ENCODE results near the gene SLC25A2.

The SLC25A2 gene

DNA sequence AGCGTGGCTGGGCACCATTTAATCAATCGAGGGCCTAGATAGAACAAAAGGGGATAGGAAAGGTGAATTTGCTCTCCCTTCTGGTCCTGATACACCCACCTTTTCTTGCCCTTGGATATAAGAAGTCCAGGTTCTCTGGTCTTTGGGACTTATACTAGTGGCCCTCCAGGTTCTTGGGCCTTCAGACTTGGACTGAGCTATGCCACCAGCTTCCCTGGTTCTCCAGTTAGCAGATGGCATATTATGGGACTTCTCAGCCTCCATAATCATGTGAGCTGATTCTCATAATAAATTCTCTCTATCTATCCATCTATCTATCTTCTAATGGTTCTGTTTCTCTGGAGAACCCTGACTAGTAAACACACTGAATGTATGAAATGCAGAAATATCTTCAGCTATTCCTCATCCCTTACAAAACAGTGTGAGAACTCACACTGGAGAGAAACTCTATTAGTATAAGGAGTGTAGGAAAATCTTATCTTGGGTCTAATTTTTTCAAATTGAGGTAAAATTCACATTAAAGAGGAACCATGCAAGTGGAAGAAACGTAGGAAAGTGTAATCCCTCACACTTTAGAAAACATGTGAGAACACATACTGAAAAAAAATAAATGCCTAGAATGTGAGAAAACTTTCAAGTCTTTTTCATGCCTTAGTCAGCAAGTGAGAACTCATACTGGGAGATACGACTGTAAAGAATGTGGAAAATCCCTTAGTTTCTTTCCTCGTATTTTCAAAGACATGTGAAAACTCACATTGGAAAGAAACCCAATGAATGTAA, 43.2 kb downstream of the SLC25A2 start:
- Mint-ChIP-seq H3K27me3 (no peaks in the 10 kb centered on the region), H3K4me3 (no peak overlapping the region), H3K36me3 (peaks cover 18 to 37% of the 10 kb centered on the region in 2 donors), H3K27ac (no peak overlapping the region), H3K9me3 (peaks cover 25 to 29% of the 10 kb centered on the region in 2 donors), H3K4me1 (no peaks in the 10 kb centered on the region)
- DNase-seq (no peak), ATAC-seq (replicated peaks) (no peak)

DNA sequence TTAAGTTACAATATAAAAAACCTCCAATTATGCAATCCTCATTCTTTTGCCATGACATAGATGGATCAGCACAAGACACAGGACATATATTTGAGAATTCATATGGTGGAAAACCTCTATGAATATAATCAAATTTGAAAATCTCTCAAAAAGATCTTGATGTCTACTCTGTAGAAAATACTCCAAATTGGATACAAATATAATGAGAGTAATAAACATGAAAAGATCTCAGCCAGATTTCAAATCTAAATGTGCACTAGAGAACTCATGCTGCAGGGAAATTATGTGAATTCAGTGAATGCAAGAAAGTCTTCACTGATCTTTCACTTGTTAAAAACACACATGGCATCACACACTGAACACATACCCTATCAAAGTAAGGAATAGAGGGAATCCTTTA, 44.9 kb downstream of the SLC25A2 start:
- Mint-ChIP-seq H3K36me3 (peaks cover 15 to 36% of the 10 kb centered on the region in 2 donors), H3K4me3 (no peak overlapping the region), H3K4me1 (no peaks in the 10 kb centered on the region), H3K27ac (no peak overlapping the region), H3K27me3 (no peaks in the 10 kb centered on the region), H3K9me3 (peaks cover 29 to 34% of the 10 kb centered on the region in 2 donors)
- DNase-seq (no peak), ATAC-seq (replicated peaks) (no peak)

DNA sequence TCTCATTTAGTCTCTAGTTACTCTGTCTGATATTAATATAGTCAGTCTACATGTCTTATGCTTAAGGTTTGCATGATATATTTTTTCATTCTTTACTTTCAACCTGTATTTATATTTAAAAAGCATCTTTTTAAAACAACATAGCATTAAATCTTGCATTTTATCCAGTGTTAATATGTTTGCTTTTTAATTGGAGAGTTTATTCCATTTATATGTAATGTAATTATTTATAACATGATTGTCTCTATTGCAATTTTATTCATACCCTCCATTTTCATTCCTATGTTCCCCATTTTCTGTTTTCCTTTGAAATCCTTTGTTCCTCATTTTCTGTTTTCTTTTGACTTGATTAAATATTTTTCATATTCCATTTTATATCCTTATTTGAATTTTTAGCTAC, 45.4 kb downstream of the SLC25A2 start:
- H3K27me3 Mint-ChIP-seq: no peaks in the 10 kb centered on the region
- H3K4me1 Mint-ChIP-seq: no peaks in the 10 kb centered on the region
- H3K9me3 Mint-ChIP-seq: peaks cover 29 to 31% of the 10 kb centered on the region in 2 donors

More for the DNA sequence above, 45.4 kb downstream of the SLC25A2 start:
- H3K36me3 Mint-ChIP-seq: peaks cover 15 to 34% of the 10 kb centered on the region in 2 donors
- no peak overlapping the region for H3K4me3 Mint-ChIP-seq
- ATAC-seq (replicated peaks): no peak
- no peak for DNase-seq
- H3K27ac Mint-ChIP-seq: no peak overlapping the region
